ENCODE results near the gene FYN.

DNA sequence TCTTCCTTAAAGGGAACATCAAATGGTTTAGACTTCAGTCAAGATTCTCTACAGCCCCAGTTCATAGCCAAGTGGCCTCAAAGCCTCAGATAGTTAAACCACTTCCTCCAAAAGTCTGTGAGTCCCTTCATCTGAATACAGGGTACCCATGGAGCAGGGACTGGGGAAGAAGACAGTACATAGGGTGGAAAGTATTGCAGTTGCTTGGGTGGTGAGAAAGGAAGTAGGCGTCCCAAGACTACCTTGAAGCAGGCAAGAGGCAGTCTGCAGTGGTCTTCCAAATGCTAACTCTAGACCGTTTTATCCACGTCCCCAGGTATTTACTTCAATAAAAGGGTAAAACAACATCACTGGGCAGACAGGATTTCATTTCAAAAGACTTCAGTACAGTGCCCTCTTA, 2.0 kb downstream of the FYN start:
- TF ChIP-seq POLR2A (IDR thresholded peaks at IDR 0.05; ENCODE audit: low read depth, low read length) (no peak), POU2F2 (IDR thresholded peaks at IDR 0.05; ENCODE audit: low read depth, low read length) (no peak)

Data from GM12891 (cell line).